ENCODE measurements around the gene PGRMC1. TPM values are rescaled to one million over a fixed set of nuclear protein-coding genes. Genes with fewer than 3 reads are reported as not detected.

PGRMC1 gene
- total RNA-seq, 2 experiments from 2014 or later: 14.9 to 16.0 TPM

GRCh38 chrX:119238557-119238956 lies 2.5 kb downstream of the PGRMC1 start:
- peaks cover 33% of the 10 kb centered on the region for H3K36me3 Mint-ChIP-seq (ENCODE audit: low read depth)
- no peaks in the 10 kb centered on the region for H3K27me3 Mint-ChIP-seq
- Histone ChIP-seq H3K4me1 (ENCODE audit: insufficient read depth, low read length) (peaks cover 21% of the 10 kb centered on the region), H3K4me3 (ENCODE audit: low read length) (no peak overlapping the region), H3K27ac (ENCODE audit: low read depth in 1 of 2, low read length in 2 of 2) (no peak overlapping the region), H3K27me3 (ENCODE audit: control insufficient read depth in 1 of 2, insufficient read depth in 2 of 2, low read length in 2 of 2) (no peaks in the 10 kb centered on the region), H3K9me3 (ENCODE audit: control insufficient read depth in 1 of 2, insufficient read depth in 1 of 2, low read length in 2 of 2) (no peaks in the 10 kb centered on the region), H3K36me3 (ENCODE audit: insufficient read depth, low read length) (peaks cover 24% of the 10 kb centered on the region)
- ChIA-PET CTCF (no interaction called here), POLR2A (no interaction called here)
- ATAC-seq (ENCODE audit: poor library complexity) (no peak), DNase-seq (no peak)
- no peaks in the 10 kb centered on the region for H3K9me3 Mint-ChIP-seq
- H3K4me1 Mint-ChIP-seq (ENCODE audit: low read depth): peaks cover 46% of the 10 kb centered on the region
- H3K27ac Mint-ChIP-seq: no peak overlapping the region
- no peak for TF ChIP-seq CTCF (IDR thresholded peaks at IDR 0.05)
- H3K4me3 Mint-ChIP-seq: no peak overlapping the region
- intact Hi-C loops (cut with DNase I, micrococcal nuclease): loop anchor here in 1 of 2 experiments (5.0 to 10.0 kb wide), 4 partner anchors 229 to 1394 kb away; partner anchors contain the start of genes C1GALT1C1, LONRF3, SLC25A5 and WDR44

- no peak for ATAC-seq (ENCODE audit: poor library complexity)
- intact Hi-C loops (cut with DNase I, micrococcal nuclease): no loop called here
- Histone ChIP-seq H3K36me3 (ENCODE audit: insufficient read depth, low read length) (peaks cover 32% of the 10 kb centered on the region), H3K27me3 (ENCODE audit: control insufficient read depth in 1 of 2, insufficient read depth in 2 of 2, low read length in 2 of 2) (no peaks in the 10 kb centered on the region), H3K27ac (ENCODE audit: low read depth in 1 of 2, low read length in 2 of 2) (no peak overlapping the region), H3K4me3 (ENCODE audit: low read length) (no peak overlapping the region), H3K4me1 (ENCODE audit: insufficient read depth, low read length) (peaks cover 20% of the 10 kb centered on the region), H3K9me3 (ENCODE audit: control insufficient read depth in 1 of 2, insufficient read depth in 1 of 2, low read length in 2 of 2) (no peaks in the 10 kb centered on the region)
- peak overlapping the region; percentile 5 for H3K4me3 Mint-ChIP-seq
- no peak for DNase-seq
- no peaks in the 10 kb centered on the region for H3K9me3 Mint-ChIP-seq
- peaks cover 46% of the 10 kb centered on the region for H3K4me1 Mint-ChIP-seq (ENCODE audit: low read depth)
- peaks cover 48% of the 10 kb centered on the region for H3K36me3 Mint-ChIP-seq (ENCODE audit: low read depth)
- POLR2A ChIA-PET: no interaction called here
- no peaks in the 10 kb centered on the region for H3K27me3 Mint-ChIP-seq
- TF ChIP-seq CTCF (IDR thresholded peaks at IDR 0.05): no peak
- CTCF ChIA-PET: no interaction called here
- no peak overlapping the region for H3K27ac Mint-ChIP-seq
Measured at GRCh38 chrX:119240356-119240755, 4.3 kb downstream of the PGRMC1 start.

GRCh38 chrX:119247702-119248101 lies 11.6 kb downstream of the PGRMC1 start:
- DNase-seq (no peak), ATAC-seq (ENCODE audit: poor library complexity) (no peak)
- Mint-ChIP-seq H3K27me3 (no peaks in the 10 kb centered on the region), H3K4me1 (ENCODE audit: low read depth) (no peaks in the 10 kb centered on the region), H3K27ac (no peak overlapping the region), H3K9me3 (no peaks in the 10 kb centered on the region), H3K4me3 (no peak overlapping the region), H3K36me3 (ENCODE audit: low read depth) (peaks cover 29% of the 10 kb centered on the region)
- no peak overlapping the region for H3K4me3 ChIP-seq (ENCODE audit: low read length)
- CTCF ChIA-PET: interaction anchor here (1.0 kb wide), 1 partner anchor 17 kb away, joined by 3 read pairs; no protein-coding TSS in a partner anchor
- intact Hi-C loops (cut with DNase I, micrococcal nuclease): no loop called here
- H3K36me3 ChIP-seq (ENCODE audit: insufficient read depth, low read length): peaks cover 20% of the 10 kb centered on the region
- no peaks in the 10 kb centered on the region for H3K4me1 ChIP-seq (ENCODE audit: insufficient read depth, low read length)
- no peak for TF ChIP-seq CTCF (IDR thresholded peaks at IDR 0.05)
- POLR2A ChIA-PET: interaction anchor here (0.8 kb wide), 1 partner anchor 10 kb away, joined by 3 read pairs; no protein-coding TSS in a partner anchor
- no peaks in the 10 kb centered on the region for H3K9me3 ChIP-seq (ENCODE audit: control insufficient read depth in 1 of 2, insufficient read depth in 1 of 2, low read length in 2 of 2)
- no peaks in the 10 kb centered on the region for H3K27me3 ChIP-seq (ENCODE audit: control insufficient read depth in 1 of 2, insufficient read depth in 2 of 2, low read length in 2 of 2)
- no peak overlapping the region for H3K27ac ChIP-seq (ENCODE audit: low read depth in 1 of 2, low read length in 2 of 2)
